Effector memory CD4-positive, alpha-beta T cell (primary cell): Measurements from ENCODE around the gene CYBA.

Experiments
- DNase-seq, 3 donors: peaks; one replicate each; pipeline ENCODE4 v3.0.0-alpha.2; 2020
- H3K27ac ChIP-seq: 2 replicates; pipeline ENCODE4 v1.7.0; 2013; ENCODE audit warnings: mild to moderate bottlenecking, low read length, moderate library complexity; ENCODE audit not compliant: insufficient read depth, poor library complexity, severe bottlenecking
- H3K27me3 ChIP-seq: replicated peaks from 2 replicates; pipeline ENCODE4 v1.7.0; 2013; ENCODE audit warnings: mild to moderate bottlenecking, low read length; ENCODE audit not compliant: insufficient read depth, control insufficient read depth, poor library complexity, severe bottlenecking
- H3K36me3 ChIP-seq: 2 replicates; pipeline ENCODE4 v1.7.0; 2013; ENCODE audit warnings: mild to moderate bottlenecking, low read length, moderate library complexity; ENCODE audit not compliant: control insufficient read depth, insufficient read depth
- H3K4me1 ChIP-seq: 2 replicates; pipeline ENCODE4 v1.7.0; 2013; ENCODE audit warnings: low read length, mild to moderate bottlenecking; ENCODE audit not compliant: control insufficient read depth, insufficient read depth, poor library complexity, severe bottlenecking
- H3K4me3 ChIP-seq: 2 replicates; pipeline ENCODE4 v1.7.0; 2013; ENCODE audit warnings: low read length, low read depth, mild to moderate bottlenecking; ENCODE audit not compliant: insufficient read depth, poor library complexity, severe bottlenecking
- H3K9me3 ChIP-seq: 2 replicates; pipeline ENCODE4 v1.7.0; 2013; ENCODE audit warnings: mild to moderate bottlenecking, low read length, moderate library complexity; ENCODE audit not compliant: control insufficient read depth

CYBA gene

GRCh38 chr16:88601313-88602036 lies 49.4 kb downstream of the CYBA start:
- Histone ChIP-seq H3K36me3 (peaks cover 64% of the 10 kb centered on the region), H3K27me3 (no peaks in the 10 kb centered on the region), H3K4me1 (no peaks in the 10 kb centered on the region), H3K4me3 (no peak overlapping the region), H3K27ac (no peak overlapping the region), H3K9me3 (no peaks in the 10 kb centered on the region)
- DNase-seq, result no peak

- Histone ChIP-seq H3K4me1 (no peaks in the 10 kb centered on the region), H3K36me3 (peaks cover 55% of the 10 kb centered on the region), H3K9me3 (no peaks in the 10 kb centered on the region), H3K27me3 (no peaks in the 10 kb centered on the region), H3K27ac (no peak overlapping the region), H3K4me3 (no peak overlapping the region)
- DNase-seq, result no peak
Observed at GRCh38 chr16:88600539-88600896, 50.3 kb downstream of the CYBA start.

- Histone ChIP-seq H3K9me3 (no peaks in the 10 kb centered on the region), H3K36me3 (peaks cover 50% of the 10 kb centered on the region), H3K4me1 (no peaks in the 10 kb centered on the region), H3K27me3 (no peaks in the 10 kb centered on the region), H3K27ac (no peak overlapping the region), H3K4me3 (no peak overlapping the region)
- DNase-seq, result no peak
Observed at GRCh38 chr16:88599825-88600538, 50.9 kb downstream of the CYBA start.

- DNase-seq, result no peak
- H3K36me3 ChIP-seq, result peaks cover 50% of the 10 kb centered on the region
- no peak overlapping the region for H3K27ac ChIP-seq
- H3K27me3 ChIP-seq, result no peaks in the 10 kb centered on the region
- H3K4me3 ChIP-seq, result no peak overlapping the region
- H3K4me1 ChIP-seq, result no peaks in the 10 kb centered on the region
- no peaks in the 10 kb centered on the region for H3K9me3 ChIP-seq
Observed at GRCh38 chr16:88599092-88599733, 51.6 kb downstream of the CYBA start.

- no peaks in the 10 kb centered on the region for H3K9me3 ChIP-seq
- no peak for DNase-seq
- no peaks in the 10 kb centered on the region for H3K4me1 ChIP-seq
- no peaks in the 10 kb centered on the region for H3K27me3 ChIP-seq
- H3K36me3 ChIP-seq, result peaks cover 57% of the 10 kb centered on the region
- no peak overlapping the region for H3K27ac ChIP-seq
- no peak overlapping the region for H3K4me3 ChIP-seq
Observed at GRCh38 chr16:88597856-88598491, 52.9 kb downstream of the CYBA start.

GRCh38 chr16:88596483-88596882 lies 54.4 kb downstream of the CYBA start:
- Histone ChIP-seq H3K4me3 (no peak overlapping the region), H3K4me1 (peaks cover 7% of the 10 kb centered on the region), H3K36me3 (peaks cover 45% of the 10 kb centered on the region), H3K27me3 (no peaks in the 10 kb centered on the region), H3K9me3 (no peaks in the 10 kb centered on the region), H3K27ac (no peak overlapping the region)
- DNase-seq, result no peak

- Histone ChIP-seq H3K27ac (no peak overlapping the region), H3K36me3 (peaks cover 39% of the 10 kb centered on the region), H3K4me3 (no peak overlapping the region), H3K9me3 (no peaks in the 10 kb centered on the region), H3K27me3 (no peaks in the 10 kb centered on the region), H3K4me1 (peaks cover 7% of the 10 kb centered on the region)
- DNase-seq, result no peak
Observed at GRCh38 chr16:88595921-88596320, 54.9 kb downstream of the CYBA start.

- no peaks in the 10 kb centered on the region for H3K9me3 ChIP-seq
- no peak overlapping the region for H3K4me3 ChIP-seq
- no peak overlapping the region for H3K27ac ChIP-seq
- H3K4me1 ChIP-seq, result peaks cover 7% of the 10 kb centered on the region
- H3K27me3 ChIP-seq, result no peaks in the 10 kb centered on the region
- DNase-seq, result no peak
- H3K36me3 ChIP-seq, result peaks cover 38% of the 10 kb centered on the region
Observed at GRCh38 chr16:88595101-88595500, 55.8 kb downstream of the CYBA start.

- no peaks in the 10 kb centered on the region for H3K27me3 ChIP-seq
- peaks cover 34% of the 10 kb centered on the region for H3K36me3 ChIP-seq
- H3K4me3 ChIP-seq, result no peak overlapping the region
Observed at GRCh38 chr16:88593910-88594309, 56.9 kb downstream of the CYBA start.

GRCh38 chr16:88593489-88593888 lies 57.4 kb downstream of the CYBA start:
- peaks cover 7% of the 10 kb centered on the region for H3K4me1 ChIP-seq
- H3K4me3 ChIP-seq, result no peak overlapping the region
- no peak for DNase-seq
- no peaks in the 10 kb centered on the region for H3K27me3 ChIP-seq
- H3K36me3 ChIP-seq, result peaks cover 30% of the 10 kb centered on the region
- no peak overlapping the region for H3K27ac ChIP-seq
- no peaks in the 10 kb centered on the region for H3K9me3 ChIP-seq

More at GRCh38 chr16:88593910-88594309, 56.9 kb downstream of the CYBA start:
- DNase-seq, result no peak
- H3K9me3 ChIP-seq, result no peaks in the 10 kb centered on the region
- H3K27ac ChIP-seq, result no peak overlapping the region
- H3K4me1 ChIP-seq, result peaks cover 7% of the 10 kb centered on the region
